Sigmoid colon (tissue), 4 donors: ENCODE results near the gene LCLAT1.
"Not testable (repeated sequence)": the region's sequence is repeated elsewhere in the genome, so short reads cannot be mapped to it uniquely, and the experiment has no call there.

Experiments used
- CTCF ChIP-seq, 4 experiments: fragments of 450-650 bp in 3 of 4; fragments of 200-600 bp in 1 of 4; IDR thresholded peaks; one replicate each; pipeline ENCODE4 v1.5.1; 2016 to 2019; ENCODE audit warnings: antibody characterized with exemption in 4 of 4, mild to moderate bottlenecking in 3 of 4, moderate library complexity in 2 of 4
- POLR2A ChIP-seq, 2 donors: fragments of 450-650 bp; IDR thresholded peaks; one replicate each; pipeline ENCODE4 v1.6.1; 2016; ENCODE audit warnings: antibody characterized with exemption in 2 of 2, mild to moderate bottlenecking in 2 of 2, moderate library complexity in 2 of 2
- POLR2AphosphoS5 ChIP-seq, 4 donors: sonication (generic); formaldehyde crosslinking; IDR thresholded peaks; one replicate each; pipeline ENCODE4 v1.6.1; 2017; ENCODE audit warnings: antibody characterized with exemption in 4 of 4

- not testable (repeated sequence) for TF ChIP-seq POLR2A, CTCF, POLR2AphosphoS5 (IDR thresholded peaks at IDR 0.05)
These were observed 48.9 kb downstream of the LCLAT1 start for GRCh38 chr2:30495896-30496295.
